GM12801 (cell line): ENCODE results near the gene NPHP4.

Experiments
- CTCF ChIP-seq: IDR thresholded peaks from one replicate; pipeline ENCODE4 v1.5.1; 2011; ENCODE audit warnings: control low read depth; ENCODE audit not compliant: insufficient read length; ENCODE audit errors: extremely low read depth

Gene NPHP4

DNA sequence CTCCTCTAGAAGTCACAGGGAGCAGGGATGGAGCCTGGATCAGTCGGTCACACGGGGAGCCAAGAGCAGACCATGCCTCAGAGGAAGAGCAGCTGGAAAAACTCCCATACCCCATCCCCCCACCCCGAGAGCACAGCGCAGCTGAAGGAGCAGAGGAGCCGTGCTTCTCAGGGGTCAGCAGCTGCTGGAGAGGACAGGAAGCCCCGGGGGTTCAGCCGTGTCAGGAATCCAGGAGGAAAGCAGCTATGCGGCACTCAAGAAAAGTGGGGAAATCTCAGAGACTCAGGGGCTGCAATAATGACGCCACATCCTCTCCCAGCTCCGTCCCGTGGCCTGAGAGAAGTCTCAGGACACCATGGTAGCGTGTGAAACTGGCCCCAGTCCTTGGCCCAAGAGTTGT, 102.3 kb downstream of the NPHP4 start:
- no peak for TF ChIP-seq CTCF

DNA sequence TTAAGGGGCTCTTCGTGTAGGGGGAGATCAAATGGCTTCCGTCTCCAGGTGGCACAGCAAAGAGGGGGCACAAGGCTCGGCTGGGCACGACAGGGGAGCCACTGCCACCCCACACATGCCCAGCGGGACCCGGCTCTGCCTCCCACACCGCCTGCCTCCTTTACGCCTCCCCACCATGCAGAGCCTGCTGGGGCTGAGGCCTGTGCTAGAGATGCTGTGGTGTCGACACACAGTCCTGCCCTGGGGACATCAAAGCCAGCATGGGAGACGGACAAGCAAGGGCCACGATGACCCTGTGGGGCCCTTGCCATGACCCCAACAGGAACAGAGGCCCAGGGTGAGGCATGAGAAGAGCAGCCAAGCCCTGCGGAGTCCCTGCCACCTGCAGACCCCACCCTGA, 102.8 kb downstream of the NPHP4 start:
- TF ChIP-seq CTCF = no peak

DNA sequence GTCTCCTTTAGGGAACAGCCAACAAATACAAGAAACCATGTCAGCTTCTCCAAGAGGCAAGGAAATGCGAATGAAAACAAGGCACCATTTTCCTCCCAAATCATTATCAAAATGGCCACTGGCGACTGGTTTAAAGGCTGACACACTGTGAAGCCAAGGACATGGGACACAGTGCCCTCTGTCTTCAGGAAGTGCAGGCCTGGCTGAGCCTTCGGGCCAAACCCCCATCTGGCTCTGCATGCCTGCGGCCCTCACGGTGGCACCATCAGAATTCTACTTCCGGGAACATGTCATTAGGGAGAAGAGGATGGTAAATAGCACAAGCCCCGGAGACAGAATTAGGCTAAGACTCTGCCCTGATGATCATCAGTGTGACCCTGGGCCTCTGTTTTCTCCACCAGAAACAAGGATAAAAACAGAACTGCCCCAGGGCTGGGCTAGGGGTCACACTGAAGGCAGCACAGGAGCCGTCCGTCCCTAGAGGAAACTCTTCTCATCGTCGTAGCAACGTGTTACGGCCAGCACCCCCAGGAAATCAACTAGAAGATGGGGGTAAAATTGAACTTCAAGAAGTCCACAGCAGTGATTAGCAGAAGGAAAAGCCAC, 103.5 kb downstream of the NPHP4 start:
- TF ChIP-seq CTCF = no peak

- no peak for TF ChIP-seq CTCF
Measured at GRCh38 chr1:5887971-5888361, 104.3 kb downstream of the NPHP4 start.

- TF ChIP-seq CTCF = no peak
Measured at GRCh38 chr1:5887349-5887970, 104.8 kb downstream of the NPHP4 start.

DNA sequence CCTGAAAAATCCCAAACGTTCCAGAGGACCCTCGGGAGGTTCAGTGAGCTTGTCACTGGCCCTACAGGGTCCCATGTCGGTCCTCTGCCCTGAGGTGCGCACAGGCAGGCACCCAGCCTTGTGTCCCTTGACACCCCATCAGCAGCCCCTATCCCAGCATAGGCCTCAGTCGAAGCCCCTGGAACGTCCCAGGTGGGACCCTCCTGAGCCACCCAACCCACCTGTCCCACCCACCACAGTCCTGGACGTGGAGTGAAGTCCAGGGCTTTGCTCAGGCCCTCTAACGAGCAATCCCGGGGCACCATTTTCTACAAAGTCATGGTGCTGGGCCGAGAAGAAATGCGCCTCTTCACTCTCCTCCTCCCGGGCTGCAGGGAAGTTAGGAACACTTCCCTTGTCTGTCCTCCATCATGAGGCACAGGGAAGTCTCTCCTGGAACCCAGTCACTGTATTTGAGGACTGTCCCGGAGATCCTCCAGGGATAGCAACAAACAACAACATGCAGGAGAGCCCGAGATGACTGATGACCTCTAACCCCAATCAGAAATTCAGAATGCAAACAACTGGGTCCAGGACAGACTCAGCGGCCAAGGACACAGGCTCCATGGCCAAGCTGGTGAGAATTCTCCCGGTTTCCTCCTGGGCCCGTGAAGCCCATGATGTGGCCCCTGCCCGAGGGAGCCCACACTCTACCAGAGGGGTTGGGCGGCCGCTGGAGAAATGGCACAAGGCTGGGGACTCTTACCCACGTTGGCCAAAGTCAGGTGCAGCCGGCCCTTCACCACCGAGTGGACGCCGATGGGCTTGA, 105.5 kb downstream of the NPHP4 start:
- TF ChIP-seq CTCF = no peak

DNA sequence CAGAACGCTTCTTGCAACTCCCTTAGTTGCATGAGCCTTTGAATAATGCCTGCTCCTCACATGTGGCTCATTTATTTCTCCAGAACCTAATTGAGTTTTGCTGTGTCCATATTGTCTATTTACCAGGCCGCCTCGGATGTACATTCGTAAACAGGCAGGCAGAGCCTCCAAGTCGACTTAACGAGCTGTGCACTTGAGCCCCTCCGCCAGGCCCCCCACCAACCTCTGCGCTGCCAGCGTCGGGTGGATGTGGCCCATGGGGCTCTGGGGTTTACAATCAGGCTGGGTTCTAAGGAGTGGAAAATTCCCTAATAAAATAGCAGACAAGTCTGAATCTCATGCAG, 106.1 kb downstream of the NPHP4 start:
- no peak for TF ChIP-seq CTCF
